K562 (cell line): Measurements from ENCODE around the gene NR3C1. TPM values are rescaled to one million over a fixed set of nuclear protein-coding genes. Genes with fewer than 3 reads are reported as not detected.
A peak's percentile ranks its signal among the peaks of the same experiment; 100 is the strongest.

ENCODE experiments used
- ETV6 ChIP-seq, 3 experiments: fragments of 150-350 bp in 1 of 3; sonication (generic) in 1 of 3; formaldehyde crosslinking in 1 of 3; IDR thresholded peaks; 2 replicates each; pipeline versions ENCODE4 v1.6.1 to v1.8.0; 2014 to 2022; ENCODE audit warnings: borderline replicate concordance in 2 of 3, low read depth in 2 of 3, antibody characterized with exemption in 1 of 3, low read length in 1 of 3, mild to moderate bottlenecking in 1 of 3, missing genetic modification reagents in 1 of 3
- JUND ChIP-seq, 2 experiments: IDR thresholded peaks; 2 replicates in 1 of 2; 3 replicates in 1 of 2; pipeline ENCODE4 v1.6.1; 2011; ENCODE audit warnings: borderline replicate concordance in 2 of 2, low read depth in 2 of 2, low read length in 2 of 2, improper control_type of control experiment in 1 of 2, missing biosample characterization in 1 of 2, missing genetic modification characterization in 1 of 2, missing genetic modification reagents in 1 of 2
- MAFF ChIP-seq: IDR thresholded peaks from 2 replicates; pipeline ENCODE4 v1.6.1; 2012; ENCODE audit warnings: low read length, improper control_type of control experiment
- MCM5 ChIP-seq: fragments of 450-650 bp; IDR thresholded peaks from 2 replicates; pipeline ENCODE4 v1.6.1; 2016; ENCODE audit warnings: low read depth
- ZNF551 ChIP-seq: fragments of 250-450 bp; sonication (Bioruptor Pico); IDR thresholded peaks from 2 replicates; pipeline ENCODE4 v1.5.0; 2021; ENCODE audit warnings: mild to moderate bottlenecking, moderate library complexity
- polyA plus RNA-seq, 8 experiments: library from polyadenylated mRNA; depleted of rRNA in 4 of 8; stranded (reverse) in 5 of 8; unstranded in 3 of 8; fragments of >200 nt; fragmentation: Nextera tagmentation in 2 of 8; fragmentation: Illumina TruSeq in 1 of 8; extraction: Ambion mirVana in 2 of 8; extraction: Trizol in 1 of 8; gene quantifications; 2 replicates each; pipeline versions ENCODE4 v1.2.1 to v1.2.3, GENCODE V29; 2011 to 2014; ENCODE audit warnings: inconsistent platforms in 1 of 8, missing spikeins in 1 of 8
- total RNA-seq, 7 experiments: library from RNA; depleted of rRNA in 6 of 7; stranded (reverse); fragments of >200 nt in 6 of 7; fragmentation: Illumina TruSeq in 2 of 7; extraction: Trizol in 2 of 7; gene quantifications; 2 replicates each; pipeline versions ENCODE4 v1.2.1 to v1.2.3, GENCODE V29; 2011 to 2021; ENCODE audit warnings: low replicate concordance in 1 of 7
- TF ChIP-seq, protein P1 (sequence below), 2 experiments: fragments of 450-650 bp; IDR thresholded peaks; 2 replicates each; pipeline ENCODE4 v1.6.1; 2016; ENCODE audit warnings: mild to moderate bottlenecking in 2 of 2, borderline replicate concordance in 1 of 2, low read depth in 1 of 2, moderate library complexity in 1 of 2

The NR3C1 gene
- total and polyA plus RNA-seq, 9 of the 15 experiments (the other 6 are each of a cell fraction or from before 2014, with no cell fraction given): 8.2 to 36.0 (median 15.0) TPM

DNA sequence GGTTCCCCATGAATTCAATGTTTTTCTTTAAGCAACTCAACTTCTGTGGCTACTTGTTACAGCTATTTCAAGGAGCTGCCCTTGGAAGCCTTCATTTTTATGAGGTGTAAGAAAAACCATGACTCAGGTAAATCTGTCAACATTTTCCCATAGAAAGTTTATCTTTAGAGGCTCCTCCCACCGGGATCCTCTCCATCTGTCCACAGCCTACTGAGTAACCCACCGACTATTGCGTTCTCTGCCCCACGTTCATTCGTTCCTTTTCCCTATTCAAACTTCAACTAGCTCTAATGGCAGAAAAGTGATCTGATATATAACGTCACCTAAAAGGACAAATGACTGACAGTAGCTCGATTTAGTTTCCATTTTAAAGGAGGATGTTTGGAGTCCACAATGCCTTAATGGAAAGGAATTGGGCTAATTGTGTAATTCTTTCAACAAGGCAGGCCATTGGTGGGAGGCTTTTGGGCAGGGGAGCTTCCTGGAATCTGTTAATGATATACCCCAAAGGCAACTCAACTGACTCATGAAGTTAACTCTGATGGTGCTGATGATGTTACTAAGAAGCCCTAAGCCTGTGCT, 29.3 kb upstream of the NR3C1 start (continued):
- TF ChIP-seq, protein P1, sequence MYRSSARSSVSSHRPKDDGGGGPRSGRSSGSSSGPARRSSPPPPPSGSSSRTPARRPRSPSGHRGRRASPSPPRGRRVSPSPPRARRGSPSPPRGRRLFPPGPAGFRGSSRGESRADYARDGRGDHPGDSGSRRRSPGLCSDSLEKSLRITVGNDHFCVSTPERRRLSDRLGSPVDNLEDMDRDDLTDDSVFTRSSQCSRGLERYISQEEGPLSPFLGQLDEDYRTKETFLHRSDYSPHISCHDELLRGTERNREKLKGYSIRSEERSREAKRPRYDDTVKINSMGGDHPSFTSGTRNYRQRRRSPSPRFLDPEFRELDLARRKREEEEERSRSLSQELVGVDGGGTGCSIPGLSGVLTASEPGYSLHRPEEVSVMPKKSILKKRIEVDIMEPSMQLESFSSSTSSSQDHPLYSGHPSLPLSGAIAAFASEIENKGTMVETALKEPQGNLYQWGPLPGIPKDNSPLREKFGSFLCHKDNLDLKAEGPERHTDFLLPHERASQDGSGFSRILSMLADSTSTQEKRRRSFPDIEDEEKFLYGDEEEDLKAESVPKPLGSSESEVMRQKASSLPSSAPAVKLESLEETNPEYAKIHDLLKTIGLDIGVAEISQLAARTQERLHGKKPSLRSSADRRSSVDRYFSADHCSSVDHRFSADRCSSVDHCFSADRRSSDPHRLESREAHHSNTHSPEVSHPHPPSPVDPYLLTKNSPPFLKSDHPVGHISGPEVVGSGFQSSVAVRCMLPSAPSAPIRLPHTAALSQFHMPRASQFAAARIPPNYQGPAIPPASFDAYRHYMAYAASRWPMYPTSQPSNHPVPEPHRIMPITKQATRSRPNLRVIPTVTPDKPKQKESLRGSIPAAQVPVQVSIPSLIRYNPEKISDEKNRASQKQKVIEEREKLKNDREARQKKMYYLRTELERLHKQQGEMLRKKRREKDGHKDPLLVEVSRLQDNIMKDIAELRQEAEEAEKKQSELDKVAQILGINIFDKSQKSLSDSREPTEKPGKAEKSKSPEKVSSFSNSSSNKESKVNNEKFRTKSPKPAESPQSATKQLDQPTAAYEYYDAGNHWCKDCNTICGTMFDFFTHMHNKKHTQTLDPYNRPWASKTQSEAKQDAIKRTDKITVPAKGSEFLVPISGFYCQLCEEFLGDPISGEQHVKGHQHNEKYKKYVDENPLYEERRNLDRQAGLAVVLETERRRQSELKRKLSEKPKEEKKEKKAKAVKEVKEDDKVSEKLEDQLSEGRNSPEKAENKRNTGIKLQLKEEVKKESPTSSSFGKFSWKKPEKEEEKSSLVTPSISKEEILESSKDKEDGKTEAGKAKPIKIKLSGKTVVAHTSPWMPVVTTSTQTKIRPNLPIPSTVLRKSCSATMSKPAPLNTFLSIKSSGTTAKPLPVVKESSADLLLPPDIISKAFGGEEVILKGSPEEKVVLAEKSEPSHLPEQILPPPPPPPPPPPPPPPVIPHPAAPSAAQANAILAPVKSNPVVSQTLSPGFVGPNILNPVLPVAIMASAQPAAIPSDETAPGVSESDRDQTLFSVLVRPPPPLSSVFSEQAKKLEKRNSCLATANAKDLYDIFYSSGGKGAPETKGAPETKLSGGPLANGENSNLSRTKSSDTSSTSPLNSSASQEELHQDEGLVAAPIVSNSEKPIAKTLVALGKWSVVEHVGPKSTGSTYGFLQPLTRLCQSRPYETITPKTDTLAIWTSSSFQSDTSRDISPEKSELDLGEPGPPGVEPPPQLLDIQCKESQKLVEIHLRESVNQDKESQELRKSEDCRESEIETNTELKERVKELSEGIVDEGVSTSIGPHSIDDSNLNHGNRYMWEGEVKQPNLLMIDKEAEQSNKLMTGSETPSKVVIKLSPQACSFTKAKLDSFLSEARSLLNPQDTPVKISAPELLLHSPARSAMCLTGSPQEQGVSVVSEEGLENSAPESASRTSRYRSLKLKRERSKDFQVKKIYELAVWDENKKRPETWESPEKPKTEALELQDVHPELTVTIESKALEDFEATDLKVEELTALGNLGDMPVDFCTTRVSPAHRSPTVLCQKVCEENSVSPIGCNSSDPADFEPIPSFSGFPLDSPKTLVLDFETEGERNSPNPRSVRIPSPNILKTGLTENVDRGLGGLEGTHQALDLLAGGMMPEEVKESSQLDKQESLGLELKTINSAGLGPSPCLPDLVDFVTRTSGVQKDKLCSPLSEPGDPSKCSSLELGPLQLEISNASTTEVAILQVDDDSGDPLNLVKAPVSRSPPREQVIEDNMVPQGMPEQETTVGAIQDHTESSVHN (IDR thresholded peaks at IDR 0.05; ENCODE audit: borderline replicate concordance in 1 of 2, low read depth in 1 of 2): no peak
- TF ChIP-seq MAFF: peak; percentile 45; the same call in 1 of the 2 replicates
- no peak for TF ChIP-seq MCM5
- no peak for TF ChIP-seq ZNF551
- TF ChIP-seq JUND (IDR thresholded peaks at IDR 0.05; ENCODE audit: borderline replicate concordance, low read depth, low read length): no peak
- no peak for TF ChIP-seq JUND (tag; IDR thresholded peaks at IDR 0.05; ENCODE audit: borderline replicate concordance, low read depth, low read length)
- no peak for TF ChIP-seq ETV6 (IDR thresholded peaks at IDR 0.05; ENCODE audit: borderline replicate concordance in 1 of 2, low read depth in 2 of 2, low read length in 1 of 2)
- no peak for TF ChIP-seq ETV6 (CRISPR knock-in tag; IDR thresholded peaks at IDR 0.05; ENCODE audit: borderline replicate concordance)
